Thoracic aorta (tissue), 2 donors: ENCODE measurements around the gene TLE5. TPM values are rescaled to one million over a fixed set of nuclear protein-coding genes. Genes with fewer than 3 reads are reported as not detected.

Source experiments
- ATAC-seq: fragments of 150-250 bp; one replicate; pipeline ENCODE4 v1.8.0; 2017; ENCODE audit warnings: low read depth; ENCODE audit not compliant: insufficient number of reproducible peaks, low FRiP score
- DNase-seq: peaks from one replicate; pipeline ENCODE4 v3.0.0-alpha.2; 2020; ENCODE audit warnings: low spot score
- H3K27ac ChIP-seq, 2 donors: fragments of 200-600 bp; sonication (generic); 1 replicate in 1 of 2; 2 replicates in 1 of 2; pipeline ENCODE4 v1.5.1; 2016; ENCODE audit warnings: mild to moderate bottlenecking in 2 of 2, moderate library complexity in 2 of 2
- H3K27me3 ChIP-seq: fragments of 200-600 bp; sonication (generic); replicated peaks from 2 replicates; pipeline ENCODE4 v1.6.0; 2016; ENCODE audit warnings: mild to moderate bottlenecking; ENCODE audit not compliant: insufficient read depth
- H3K36me3 ChIP-seq: fragments of 200-600 bp; sonication (generic); one replicate; pipeline ENCODE4 v1.5.1; 2016
- H3K4me1 ChIP-seq, 2 donors: fragments of 200-600 bp; sonication (generic); 1 replicate in 1 of 2; 2 replicates in 1 of 2; pipeline versions ENCODE4 v1.5.1 to v1.6.0; 2016; ENCODE audit warnings: low read depth in 2 of 2, mild to moderate bottlenecking in 1 of 2; ENCODE audit not compliant: control insufficient read depth in 1 of 2
- H3K4me3 ChIP-seq: fragments of 200-600 bp; sonication (generic); 2 replicates; pipeline ENCODE4 v1.5.1; 2016; ENCODE audit warnings: mild to moderate bottlenecking
- H3K9me3 ChIP-seq: fragments of 200-600 bp; sonication (generic); 2 replicates; pipeline ENCODE4 v1.5.1; 2016
- total RNA-seq, 2 donors: library from RNA; depleted of rRNA; stranded (reverse); fragments of >200 nt; gene quantifications; one replicate each; pipeline versions ENCODE4 v1.1.0 to v1.2.3, GENCODE V29; 2016
- TF ChIP-seq, protein P1 (sequence below): fragments of 200-600 bp; sonication (generic); IDR thresholded peaks from one replicate; pipeline ENCODE4 v1.5.1; 2019; ENCODE audit warnings: antibody characterized with exemption

The TLE5 gene
- total RNA-seq, 2 donors from 2014 or later, result 346 to 448 TPM

DNA sequence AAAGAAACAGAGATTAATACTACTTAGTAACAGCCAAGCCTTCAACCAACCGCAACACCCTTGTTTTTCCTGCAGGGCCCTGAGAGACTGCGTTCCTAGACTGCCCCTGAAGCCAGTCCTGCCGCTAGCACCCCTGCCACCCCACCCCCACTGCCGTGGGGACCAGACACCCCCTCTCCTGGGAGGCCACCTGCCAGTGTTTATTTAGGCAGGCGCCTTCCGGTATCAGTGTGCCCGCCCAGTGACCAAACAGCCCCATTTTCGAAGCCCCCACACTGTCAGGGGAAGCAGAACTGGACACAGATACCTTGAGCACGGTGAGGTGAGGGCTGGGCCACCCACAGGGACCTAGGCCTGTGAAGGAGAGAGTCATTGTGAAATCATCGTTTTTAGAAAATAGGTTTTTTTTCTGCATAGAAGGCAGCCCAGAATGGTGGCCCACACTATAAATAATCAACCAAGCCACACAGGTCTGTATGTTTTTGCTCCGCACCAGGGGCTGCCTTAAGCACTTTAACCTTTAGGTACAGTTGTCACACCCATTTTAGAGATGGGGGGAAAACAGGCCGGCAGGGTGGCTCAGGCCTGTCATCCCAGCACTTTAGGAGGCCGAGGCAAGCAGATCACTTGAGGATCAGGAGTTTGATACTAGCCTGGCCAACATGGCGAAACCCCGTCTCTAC is 3.5 kb upstream of the TLE5 start:
- Histone ChIP-seq H3K27ac (no peak overlapping the region), H3K36me3 (no peaks in the 10 kb centered on the region), H3K9me3 (no peaks in the 10 kb centered on the region), H3K4me1 (peaks cover 8 to 10% of the 10 kb centered on the region in 2 donors), H3K4me3 (no peak overlapping the region), H3K27me3 (no peaks in the 10 kb centered on the region)
- DNase-seq (no peak), ATAC-seq (no peak)
- TF ChIP-seq, protein P1, sequence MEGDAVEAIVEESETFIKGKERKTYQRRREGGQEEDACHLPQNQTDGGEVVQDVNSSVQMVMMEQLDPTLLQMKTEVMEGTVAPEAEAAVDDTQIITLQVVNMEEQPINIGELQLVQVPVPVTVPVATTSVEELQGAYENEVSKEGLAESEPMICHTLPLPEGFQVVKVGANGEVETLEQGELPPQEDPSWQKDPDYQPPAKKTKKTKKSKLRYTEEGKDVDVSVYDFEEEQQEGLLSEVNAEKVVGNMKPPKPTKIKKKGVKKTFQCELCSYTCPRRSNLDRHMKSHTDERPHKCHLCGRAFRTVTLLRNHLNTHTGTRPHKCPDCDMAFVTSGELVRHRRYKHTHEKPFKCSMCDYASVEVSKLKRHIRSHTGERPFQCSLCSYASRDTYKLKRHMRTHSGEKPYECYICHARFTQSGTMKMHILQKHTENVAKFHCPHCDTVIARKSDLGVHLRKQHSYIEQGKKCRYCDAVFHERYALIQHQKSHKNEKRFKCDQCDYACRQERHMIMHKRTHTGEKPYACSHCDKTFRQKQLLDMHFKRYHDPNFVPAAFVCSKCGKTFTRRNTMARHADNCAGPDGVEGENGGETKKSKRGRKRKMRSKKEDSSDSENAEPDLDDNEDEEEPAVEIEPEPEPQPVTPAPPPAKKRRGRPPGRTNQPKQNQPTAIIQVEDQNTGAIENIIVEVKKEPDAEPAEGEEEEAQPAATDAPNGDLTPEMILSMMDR, result no peak

DNA sequence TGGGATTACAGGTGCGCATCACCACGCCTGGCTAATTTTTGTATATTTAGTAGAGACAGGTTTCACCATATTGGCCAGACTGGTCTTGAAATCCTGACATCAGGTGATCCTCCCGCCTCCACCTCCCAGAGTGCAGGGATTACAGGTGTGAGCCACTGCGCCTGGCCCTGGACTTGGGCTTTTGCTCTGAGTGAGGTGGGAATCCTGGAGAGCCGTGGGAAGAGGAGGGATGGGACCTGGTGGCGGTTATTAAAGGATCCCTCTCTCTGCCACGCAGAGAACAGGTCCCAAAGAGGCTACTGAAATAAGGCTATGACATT is 1.7 kb upstream of the TLE5 start:
- Histone ChIP-seq H3K27me3 (no peaks in the 10 kb centered on the region), H3K36me3 (peaks cover 12% of the 10 kb centered on the region), H3K4me3 (no peak overlapping the region), H3K4me1 (peaks cover 8 to 21% of the 10 kb centered on the region in 2 donors), H3K27ac (no peak overlapping the region), H3K9me3 (no peaks in the 10 kb centered on the region)
- DNase-seq (no peak), ATAC-seq (no peak)
- TF ChIP-seq, protein P1, result no peak

DNA sequence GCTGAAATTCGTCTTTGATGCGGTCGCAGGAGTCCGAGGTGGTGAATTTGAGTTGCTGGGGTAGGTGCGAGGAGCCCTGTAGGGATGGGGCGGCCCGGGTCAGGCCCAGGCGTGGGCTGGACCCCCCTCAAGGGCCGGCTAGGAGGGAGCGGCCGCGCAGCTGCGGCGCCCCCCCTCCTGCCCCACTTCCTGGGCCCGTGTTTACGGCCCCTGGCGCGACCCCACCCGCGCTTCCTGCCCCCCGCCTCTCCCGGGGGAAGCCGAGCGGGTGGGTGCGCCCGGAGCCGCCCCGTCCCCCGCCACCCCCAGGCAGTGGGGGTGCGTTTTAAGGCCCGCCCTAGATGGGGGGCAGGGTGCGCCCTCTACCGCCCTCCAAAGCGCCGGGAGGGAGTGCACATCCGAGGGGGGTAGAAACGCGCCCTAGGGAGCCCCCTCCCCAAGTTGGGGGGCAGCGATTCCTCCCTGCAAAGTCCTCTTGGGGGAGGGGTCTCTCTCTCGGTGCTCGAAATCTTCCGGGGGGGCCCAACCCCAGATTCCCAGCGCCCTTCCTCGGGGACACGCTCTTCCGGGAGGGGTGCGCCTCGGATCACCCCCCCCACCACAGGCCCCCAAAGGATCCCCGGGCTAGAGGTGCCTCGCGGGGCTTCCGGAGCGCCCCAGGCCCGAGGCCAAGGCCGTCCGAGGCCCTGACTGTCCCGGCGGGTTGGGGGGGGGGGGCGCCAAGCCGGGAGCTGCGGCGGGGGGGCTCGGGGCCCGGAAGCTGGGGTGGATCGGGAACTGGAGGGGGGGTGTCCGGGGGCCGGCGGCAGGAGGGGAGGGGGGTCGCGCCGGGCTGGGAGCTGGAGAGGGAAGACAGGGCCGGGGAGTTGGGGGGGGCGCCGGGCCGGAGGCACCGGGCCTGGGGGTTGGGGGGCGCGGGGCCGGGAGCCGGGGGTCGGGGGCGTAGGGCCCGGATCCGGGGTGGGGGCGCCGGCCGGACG is 823 bp downstream of the TLE5 start:
- DNase-seq (no peak), ATAC-seq (no peak)
- peaks cover 23% of the 10 kb centered on the region for H3K36me3 ChIP-seq
- no peaks in the 10 kb centered on the region for H3K9me3 ChIP-seq
- H3K27me3 ChIP-seq, result no peaks in the 10 kb centered on the region
- H3K4me1 ChIP-seq, result peaks cover 21 to 43% of the 10 kb centered on the region in 2 donors
- H3K4me3 ChIP-seq, result peak overlapping the region; percentile 98
- TF ChIP-seq, protein P1, result no peak
- H3K27ac ChIP-seq, result peak overlapping the region; percentile 84 to 92

DNA sequence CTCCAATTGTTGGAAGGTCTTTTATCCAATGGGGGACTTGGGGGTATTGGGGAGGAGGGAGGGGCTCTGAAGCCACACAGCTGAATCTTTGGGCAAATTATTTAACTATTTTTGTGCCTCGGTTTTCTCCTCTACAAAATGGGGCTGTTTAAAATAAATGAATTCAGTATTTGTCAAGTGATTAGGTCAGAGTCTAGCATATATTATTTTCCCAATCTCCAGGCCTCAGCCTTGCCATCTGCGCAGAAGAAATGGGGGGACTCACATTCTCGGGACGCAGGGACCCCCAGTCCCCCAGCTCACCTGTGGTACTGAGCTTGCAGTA is 1.5 kb downstream of the TLE5 start:
- Histone ChIP-seq H3K4me1 (peaks cover 21 to 43% of the 10 kb centered on the region in 2 donors), H3K27ac (peak overlapping the region; percentile 84 to 92), H3K27me3 (no peaks in the 10 kb centered on the region), H3K4me3 (peak overlapping the region; percentile 98), H3K9me3 (no peaks in the 10 kb centered on the region), H3K36me3 (peaks cover 24% of the 10 kb centered on the region)
- TF ChIP-seq, protein P1, result no peak
- DNase-seq (no peak), ATAC-seq (no peak)

DNA sequence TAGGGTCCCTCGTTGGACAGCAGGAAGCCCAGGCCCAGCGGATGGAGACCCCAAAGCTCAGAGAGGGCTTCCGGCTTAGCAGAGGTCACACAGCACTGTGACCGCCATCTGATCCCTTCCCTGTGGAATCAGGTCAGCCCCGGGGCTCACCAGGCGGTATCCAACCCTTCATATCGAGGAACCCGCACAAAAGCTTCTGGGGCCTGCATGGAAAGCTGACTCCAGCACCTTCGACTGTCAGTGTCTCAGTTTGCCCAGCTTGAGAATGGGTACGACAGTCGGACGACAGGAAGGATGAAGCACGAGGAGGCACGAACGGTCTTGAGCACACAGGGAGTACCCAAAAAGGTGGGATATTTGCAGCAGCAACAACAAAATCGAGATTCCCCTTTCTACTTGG is 2.6 kb downstream of the TLE5 start:
- H3K27ac ChIP-seq, result no peak overlapping the region
- peaks cover 35% of the 10 kb centered on the region for H3K36me3 ChIP-seq
- peaks cover 21 to 43% of the 10 kb centered on the region in 2 donors for H3K4me1 ChIP-seq
- no peak overlapping the region for H3K4me3 ChIP-seq
- TF ChIP-seq, protein P1, result no peak
- DNase-seq (no peak), ATAC-seq (no peak)
- no peaks in the 10 kb centered on the region for H3K9me3 ChIP-seq
- H3K27me3 ChIP-seq, result no peaks in the 10 kb centered on the region
